Naive thymus-derived CD8-positive, alpha-beta T cell (primary cell): ENCODE data around the gene PRKRA. TPM values are rescaled to one million over a fixed set of nuclear protein-coding genes. Genes with fewer than 3 reads are reported as not detected.

Source experiments
- ATAC-seq, 2 donors: fragments of 150-1000 bp; cut with Tn5 transposase in 1 of 2; sonication (Bioruptor Pico), chemical (Tn5 transposase) in 1 of 2; 1 replicate in 1 of 2; 2 replicates in 1 of 2; pipeline ENCODE4 v1.10.0; 2021; ENCODE audit warnings: mild to moderate bottlenecking in 2 of 2, moderate library complexity in 2 of 2
- POLR2A ChIA-PET: fragments of 350-600 bp; sonication (Branson Sonifier 250); formaldehyde crosslinking; loops from one replicate; lab custom pipeline; 2021; ENCODE audit warnings: antibody characterized with exemption; lab: Charles Lee
- DNase-seq, 10 donors: peaks; one replicate each; pipeline versions ENCODE4 v3.0.0 to v3.0.0-alpha.2; 2020 to 2022
- H3K27ac Mint-ChIP-seq, 10 donors: one replicate each; pipeline ENCODE4 v1.8.0; 2020 to 2022; ENCODE audit warnings: mild to moderate bottlenecking in 10 of 10, mixed read lengths in 10 of 10, moderate library complexity in 4 of 10, inconsistent platforms in 1 of 10
- H3K27me3 Mint-ChIP-seq, 5 donors: one replicate each; pipeline ENCODE4 v1.8.0; 2021 to 2022; ENCODE audit warnings: mixed read lengths in 5 of 5
- H3K36me3 Mint-ChIP-seq, 3 donors: one replicate each; pipeline ENCODE4 v1.8.0; 2020 to 2022; ENCODE audit warnings: mixed read lengths in 3 of 3, mild to moderate bottlenecking in 2 of 3, inconsistent platforms in 1 of 3
- H3K4me1 Mint-ChIP-seq, 4 donors: one replicate each; pipeline ENCODE4 v1.8.0; 2021 to 2022; ENCODE audit warnings: mixed read lengths in 4 of 4
- H3K4me3 Mint-ChIP-seq, 10 donors: one replicate each; pipeline ENCODE4 v1.8.0; 2020 to 2022; ENCODE audit warnings: mild to moderate bottlenecking in 10 of 10, mixed read lengths in 10 of 10, moderate library complexity in 6 of 10, inconsistent platforms in 1 of 10
- H3K9me3 Mint-ChIP-seq, 9 donors: one replicate each; pipeline ENCODE4 v1.8.0; 2020 to 2022; ENCODE audit warnings: mixed read lengths in 9 of 9, mild to moderate bottlenecking in 3 of 9, inconsistent platforms in 1 of 9, moderate library complexity in 1 of 9
- polyA plus RNA-seq, 3 donors: library from polyadenylated mRNA; unstranded; fragments of 300-500 nt; fragmentation: Illumina TruSeq; gene quantifications; one replicate each; pipeline ENCODE4 v1.2.3, GENCODE V29; 2021
- total RNA-seq, 8 experiments: library from RNA in 2 of 8; stranded (reverse) in 2 of 8; gene quantifications; one replicate each; pipeline ENCODE4 v1.2.3 and lab custom pipeline; 2021 to 2026

The PRKRA gene
- total and polyA plus RNA-seq, 5 experiments from 2014 or later, result 57.4 to 74.8 (median 66.1) TPM

DNA sequence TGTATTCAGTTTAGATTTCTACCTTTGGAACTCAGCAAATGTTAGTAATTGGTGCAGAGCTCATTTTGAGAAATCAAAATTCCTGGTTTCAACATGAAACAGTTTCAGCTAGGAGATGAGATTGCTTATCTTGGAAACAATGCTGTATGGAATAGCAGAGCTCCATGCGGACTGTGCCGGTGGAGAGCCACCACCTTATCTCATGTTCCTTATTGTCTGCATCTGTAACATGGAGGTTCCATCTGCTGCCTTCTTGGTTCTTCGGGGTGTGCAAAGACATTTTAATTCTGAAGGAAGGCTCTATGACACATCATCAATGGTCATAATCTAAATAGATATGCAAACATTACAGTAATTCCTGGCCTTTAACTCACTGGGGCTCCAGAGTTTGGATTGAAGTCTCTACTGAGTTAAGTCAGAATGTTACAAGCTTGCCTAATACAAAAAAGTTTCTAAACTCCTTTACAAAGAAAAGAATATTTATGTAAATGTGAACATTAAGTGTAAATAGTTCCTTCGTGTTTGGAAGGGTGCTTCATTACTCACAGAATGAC, 65.3 kb downstream of the PRKRA start:
- POLR2A ChIA-PET, result no interaction called here
- Mint-ChIP-seq H3K9me3 (no peaks in the 10 kb centered on the region), H3K4me1 (peaks cover 0 to 6% (median 1%) of the 10 kb centered on the region in 4 donors), H3K27ac (no peak overlapping the region), H3K4me3 (no peak overlapping the region), H3K27me3 (peaks cover 0 to 8% (median 6%) of the 10 kb centered on the region in 5 donors), H3K36me3 (no peaks in the 10 kb centered on the region)
- DNase-seq (no peak), ATAC-seq (no peak)

DNA sequence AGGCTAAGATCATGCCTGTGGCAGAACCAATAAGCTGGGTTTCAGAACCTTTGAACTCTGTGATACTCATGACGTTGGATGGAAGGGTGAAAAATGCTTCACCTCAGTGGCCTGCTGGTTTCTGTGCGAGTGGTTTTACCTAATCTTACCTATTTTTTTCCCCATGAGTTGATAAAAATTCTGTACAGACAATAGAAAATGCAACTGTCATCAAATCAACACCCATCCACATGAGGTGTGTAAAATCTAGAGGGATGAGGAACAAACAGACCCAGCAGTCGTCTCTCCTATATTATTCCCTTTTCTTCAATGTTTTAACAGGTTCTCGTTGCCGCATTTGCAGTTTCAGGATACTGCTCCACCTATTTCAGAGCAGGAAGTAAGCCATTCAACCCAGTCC, 67.3 kb downstream of the PRKRA start:
- no peak for DNase-seq
- peaks cover 0 to 6% (median 1%) of the 10 kb centered on the region in 4 donors for H3K4me1 Mint-ChIP-seq
- H3K4me3 Mint-ChIP-seq, result no peak overlapping the region
- no peaks in the 10 kb centered on the region for H3K36me3 Mint-ChIP-seq
- no peak for ATAC-seq
- no peaks in the 10 kb centered on the region for H3K9me3 Mint-ChIP-seq
- no peak overlapping the region for H3K27ac Mint-ChIP-seq
- H3K27me3 Mint-ChIP-seq, result peaks cover 0 to 10% (median 7%) of the 10 kb centered on the region in 5 donors
- POLR2A ChIA-PET, result no interaction called here

Other genes starting within 250 kb of the PRKRA start
- 1 to 10 TPM; 4.2 to 4.5 TPM for gene PJVK, start 203 bp upstream of the PRKRA start, total RNA-seq
- gene PJVK, start 203 bp upstream of the PRKRA start, polyA plus RNA-seq, result 1 to 10 TPM in 1 of 3 donors, under 1 TPM in 2; 0.38 to 1.6 (median 0.44) TPM
- 1 to 10 TPM; 1.5 to 2.4 TPM for gene FKBP7, start 27.4 kb upstream of the PRKRA start, total RNA-seq
- 1 to 10 TPM; 2.9 to 7.0 (median 3.9) TPM for gene FKBP7, start 27.4 kb upstream of the PRKRA start, polyA plus RNA-seq
- gene PLEKHA3, start 29.3 kb upstream of the PRKRA start, total RNA-seq, result 10 to 100 TPM; 39.5 to 40.6 TPM
- gene PLEKHA3, start 29.3 kb upstream of the PRKRA start, polyA plus RNA-seq, result 10 to 100 TPM; 18.4 to 24.6 (median 24.4) TPM